Neuronal stem cell (in vitro differentiated cells): ENCODE data around the gene LYPD4.

Experiments used
- DNase-seq: peaks from one replicate; pipeline ENCODE4 v3.0.0-alpha.2; 2013; ENCODE audit warnings: low spot score
- H2AFZ ChIP-seq: one replicate; pipeline ENCODE4 v1.6.1; 2013; ENCODE audit warnings: mild to moderate bottlenecking, low read length, inconsistent platforms
- H2AK5ac ChIP-seq: 2 replicates; pipeline ENCODE4 v1.6.1; 2013; ENCODE audit warnings: low read depth, mild to moderate bottlenecking, inconsistent platforms, low read length, moderate library complexity, mixed read lengths
- H2BK120ac ChIP-seq: 2 replicates; pipeline ENCODE4 v1.6.1; 2013; ENCODE audit warnings: low read depth, mild to moderate bottlenecking, inconsistent platforms, low read length, moderate library complexity, mixed read lengths
- H2BK12ac ChIP-seq: one replicate; pipeline ENCODE4 v1.6.1; 2013; ENCODE audit warnings: low read length, inconsistent platforms
- H2BK15ac ChIP-seq: 2 replicates; pipeline ENCODE4 v1.6.1; 2013; ENCODE audit warnings: mild to moderate bottlenecking, low read length, inconsistent platforms, mixed read lengths
- H2BK5ac ChIP-seq: one replicate; pipeline ENCODE4 v1.6.1; 2013; ENCODE audit warnings: inconsistent platforms, mild to moderate bottlenecking, low read length, moderate library complexity
- H3K14ac ChIP-seq: one replicate; pipeline ENCODE4 v1.6.1; 2013; ENCODE audit warnings: low read length, inconsistent platforms
- H3K18ac ChIP-seq: 2 replicates; pipeline ENCODE4 v1.6.1; 2013; ENCODE audit warnings: low read length, inconsistent platforms
- H3K23ac ChIP-seq: 2 replicates; pipeline ENCODE4 v1.6.1; 2013; ENCODE audit warnings: low read depth, mild to moderate bottlenecking, mixed read lengths, low read length, inconsistent platforms; ENCODE audit not compliant: poor library complexity
- H3K27ac ChIP-seq: replicated peaks from 3 replicates; pipeline ENCODE4 v1.5.1; 2013; ENCODE audit warnings: low read length, inconsistent platforms
- H3K27me3 ChIP-seq, 3 experiments: 2 replicates each; pipeline ENCODE4 v1.6.1; 2013; ENCODE audit warnings: low read length in 3 of 3, mild to moderate bottlenecking in 2 of 3, inconsistent platforms in 1 of 3, low read depth in 1 of 3, mixed read lengths in 1 of 3, moderate library complexity in 1 of 3; ENCODE audit not compliant: control insufficient read depth in 3 of 3, insufficient read depth in 3 of 3
- H3K36me3 ChIP-seq, 2 donors: replicated peaks in 1 of 2; 2 replicates each; pipeline ENCODE4 v1.6.1; 2013; ENCODE audit warnings: low read length in 2 of 2; ENCODE audit not compliant: control insufficient read depth in 2 of 2, insufficient read depth in 2 of 2
- H3K4ac ChIP-seq: 2 replicates; pipeline ENCODE4 v1.6.1; 2013; ENCODE audit warnings: inconsistent platforms, mild to moderate bottlenecking, low read length, moderate library complexity
- H3K4me1 ChIP-seq, 2 donors: 1 replicate in 1 of 2; 2 replicates in 1 of 2; pipeline ENCODE4 v1.6.1; 2013; ENCODE audit warnings: low read length in 2 of 2, low read depth in 1 of 2; ENCODE audit not compliant: control insufficient read depth in 2 of 2, insufficient read depth in 1 of 2
- H3K4me2 ChIP-seq: one replicate; pipeline ENCODE4 v1.6.1; 2013; ENCODE audit warnings: mild to moderate bottlenecking, low read length, inconsistent platforms; ENCODE audit not compliant: insufficient read depth, poor library complexity, severe bottlenecking
- H3K4me3 ChIP-seq, 2 donors: 2 replicates each; pipeline ENCODE4 v1.5.1; 2013; ENCODE audit warnings: low read length in 2 of 2, mild to moderate bottlenecking in 2 of 2, inconsistent platforms in 1 of 2, moderate library complexity in 1 of 2
- H3K79me1 ChIP-seq: one replicate; pipeline ENCODE4 v1.6.1; 2013; ENCODE audit warnings: low read depth, mild to moderate bottlenecking, inconsistent platforms, low read length, moderate library complexity
- H3K9ac ChIP-seq: one replicate; pipeline ENCODE4 v1.6.1; 2013; ENCODE audit warnings: mild to moderate bottlenecking, low read depth, low read length, inconsistent platforms; ENCODE audit not compliant: poor library complexity
- H3K9me3 ChIP-seq, 2 donors: replicated peaks in 1 of 2; 2 replicates each; pipeline versions ENCODE3 to v1.6.1; 2013; ENCODE audit warnings: low read length in 2 of 2, mild to moderate bottlenecking in 2 of 2, inconsistent platforms in 1 of 2, low read depth in 1 of 2, mixed read lengths in 1 of 2, moderate library complexity in 1 of 2; ENCODE audit not compliant: control insufficient read depth in 2 of 2, insufficient read depth in 1 of 2
- H4K8ac ChIP-seq: one replicate; pipeline ENCODE4 v1.6.1; 2013; ENCODE audit warnings: low read depth, mild to moderate bottlenecking, inconsistent platforms, low read length, moderate library complexity
- H4K91ac ChIP-seq: one replicate; pipeline ENCODE4 v1.6.1; 2013; ENCODE audit warnings: low read length, low read depth, mild to moderate bottlenecking, inconsistent platforms; ENCODE audit not compliant: poor library complexity
- WGBS, 2 donors: extraction: QIAGEN DNeasy Blood & Tissue Kit; methylation state at CpG; one replicate each; pipeline ENCODE4 v1.1.7; 2013; ENCODE audit warnings: missing lambda C conversion rate in 2 of 2, mixed read lengths in 1 of 2; ENCODE audit not compliant: insufficient read length in 2 of 2, insufficient replicate concordance in 1 of 2; ENCODE audit errors: extremely low coverage in 2 of 2; 5-methylcytosine and 5-hydroxymethylcytosine counted together

LYPD4 gene

DNA sequence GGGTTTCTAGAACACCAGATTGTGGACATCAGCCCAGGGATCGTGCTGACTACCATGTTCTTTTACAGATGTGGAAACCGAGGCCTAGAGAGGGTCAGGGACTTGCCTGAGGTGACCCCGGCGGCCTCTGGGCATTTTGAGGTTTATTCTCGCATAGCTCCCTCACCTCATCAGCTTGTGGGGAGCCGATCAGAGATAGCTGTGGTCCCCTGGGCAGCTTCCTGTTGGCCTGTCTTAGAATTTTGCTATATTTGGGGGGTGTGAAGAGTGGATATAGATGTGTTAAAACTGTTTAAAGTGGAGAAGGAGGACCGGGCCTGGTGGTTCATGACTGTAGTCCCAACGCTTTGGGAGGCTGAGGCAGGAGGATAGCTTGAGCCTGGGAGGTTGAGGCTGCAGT, 45.4 kb upstream of the LYPD4 start:
- Histone ChIP-seq H3K36me3 (peaks cover 7 to 12% of the 10 kb centered on the region in 2 donors), H3K79me1 (peaks cover 6% of the 10 kb centered on the region), H3K27ac (no peak overlapping the region), H3K18ac (no peak overlapping the region), H2AK5ac (no peak overlapping the region), H3K9me3 (no peaks in the 10 kb centered on the region), H2BK15ac (no peak overlapping the region), H3K14ac (no peak overlapping the region), H4K91ac (no peak overlapping the region), H2BK120ac (no peak overlapping the region), H3K4me3 (no peak overlapping the region), H3K4ac (no peak overlapping the region), H2BK5ac (no peak overlapping the region), H3K9ac (no peak overlapping the region), H2AFZ (no peak overlapping the region), H4K8ac (no peak overlapping the region), H3K4me1 (peaks cover 0 to 2% of the 10 kb centered on the region in 2 donors), H2BK12ac (no peak overlapping the region), H3K23ac (no peak overlapping the region), H3K27me3 (no peaks in the 10 kb centered on the region), H3K4me2 (no peak overlapping the region)
- no CpG with 5 or more reads among the region's 8 CpGs for WGBS, 2 donors
- DNase-seq, result no peak

DNA sequence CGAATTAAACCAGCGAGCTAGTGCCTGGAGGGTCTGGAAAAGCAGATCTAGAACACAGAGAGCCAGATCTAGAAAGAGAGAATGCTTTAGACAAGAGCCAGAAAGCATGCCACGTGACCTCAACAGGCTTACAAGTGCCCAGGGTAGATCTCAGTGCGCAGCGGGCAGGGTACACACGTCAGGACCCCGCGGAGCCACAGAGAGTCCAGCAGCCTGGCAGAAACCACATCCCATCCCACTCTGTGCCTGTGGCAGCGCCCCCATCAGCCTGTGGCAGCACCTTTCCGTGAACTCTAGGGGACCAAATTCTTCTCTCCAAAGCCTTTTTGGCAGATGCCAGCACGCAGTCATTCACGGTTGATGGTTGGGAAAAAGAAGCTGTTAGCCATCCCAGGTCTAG, 44.4 kb upstream of the LYPD4 start:
- WGBS, 2 donors, result no CpG with 5 or more reads among the region's 12 CpGs
- no peak overlapping the region for H3K4me2 ChIP-seq
- DNase-seq, result no peak
- no peak overlapping the region for H3K14ac ChIP-seq
- no peak overlapping the region for H3K4ac ChIP-seq
- no peak overlapping the region for H3K23ac ChIP-seq
- H3K9ac ChIP-seq, result no peak overlapping the region
- H2BK120ac ChIP-seq, result no peak overlapping the region
- no peak overlapping the region for H2AK5ac ChIP-seq
- H3K4me3 ChIP-seq, result no peak overlapping the region
- H3K27ac ChIP-seq, result no peak overlapping the region
- H2BK5ac ChIP-seq, result no peak overlapping the region
- no peak overlapping the region for H2AFZ ChIP-seq
- peaks cover 7 to 9% of the 10 kb centered on the region in 2 donors for H3K36me3 ChIP-seq
- no peak overlapping the region for H2BK12ac ChIP-seq
- no peak overlapping the region for H4K91ac ChIP-seq
- H3K18ac ChIP-seq, result no peak overlapping the region
- H3K9me3 ChIP-seq, result no peaks in the 10 kb centered on the region
- H2BK15ac ChIP-seq, result no peak overlapping the region
- H3K4me1 ChIP-seq, result peaks cover 0 to 6% of the 10 kb centered on the region in 2 donors
- no peaks in the 10 kb centered on the region for H3K27me3 ChIP-seq
- H4K8ac ChIP-seq, result no peak overlapping the region
- H3K79me1 ChIP-seq, result peaks cover 6% of the 10 kb centered on the region

DNA sequence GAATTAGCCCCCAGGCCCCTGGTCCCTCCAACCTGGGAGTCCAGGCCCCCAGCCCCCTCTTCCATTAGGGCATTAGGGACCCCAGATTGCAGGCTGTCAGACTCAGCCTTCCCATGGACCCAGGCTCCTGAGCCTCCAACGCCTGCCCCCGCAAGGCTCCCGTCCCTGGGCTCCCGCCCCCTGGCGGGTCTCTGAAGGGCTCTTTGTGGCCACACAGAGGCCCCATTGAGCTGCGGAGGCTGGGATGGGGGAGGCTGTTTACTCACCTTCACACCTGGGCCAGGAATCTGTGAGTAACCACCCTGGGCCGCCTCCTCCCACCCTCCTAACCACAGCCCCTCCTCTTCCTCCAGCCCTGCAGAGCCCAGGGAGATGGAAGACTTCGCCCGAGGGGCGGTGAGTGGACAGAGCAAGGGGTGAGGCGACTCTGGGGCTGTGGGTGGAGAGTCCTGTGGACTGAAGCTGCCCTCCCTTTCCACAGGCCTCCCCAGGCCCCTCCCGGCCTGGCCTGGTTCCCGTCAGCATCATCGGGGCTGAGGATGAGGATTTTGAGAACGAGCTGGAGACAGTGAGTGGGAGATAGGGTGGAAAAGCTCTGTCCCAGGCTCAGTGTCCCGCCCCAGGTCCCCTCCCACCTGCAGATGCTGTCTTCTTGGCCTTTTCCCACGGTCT, 43.4 kb upstream of the LYPD4 start:
- Histone ChIP-seq H3K23ac (no peak overlapping the region), H2BK15ac (no peak overlapping the region), H3K27ac (no peak overlapping the region), H3K14ac (no peak overlapping the region), H3K36me3 (peaks cover 7 to 9% of the 10 kb centered on the region in 2 donors), H2AFZ (no peak overlapping the region), H3K4ac (no peak overlapping the region), H3K9me3 (no peaks in the 10 kb centered on the region), H3K4me2 (no peak overlapping the region), H3K79me1 (peaks cover 6% of the 10 kb centered on the region), H3K4me3 (peak overlapping the region in 1 of 2 donors; percentile 32), H3K9ac (no peak overlapping the region), H3K27me3 (peaks cover 0 to 7% (median 6%) of the 10 kb centered on the region in 3 experiments), H4K91ac (no peak overlapping the region), H3K18ac (no peak overlapping the region), H4K8ac (no peak overlapping the region), H2BK12ac (no peak overlapping the region), H2BK5ac (no peak overlapping the region), H3K4me1 (peaks cover 5 to 7% of the 10 kb centered on the region in 2 donors), H2AK5ac (peak overlapping the region; percentile 18), H2BK120ac (no peak overlapping the region)
- DNase-seq, result no peak
- WGBS, 2 donors, result no CpG with 5 or more reads among the region's 17 CpGs

GRCh38 chr19:41886761-41887710, 42.6 kb upstream of the LYPD4 start:
- no peak overlapping the region for H3K27ac ChIP-seq
- no peak overlapping the region for H4K8ac ChIP-seq
- H2AK5ac ChIP-seq, result no peak overlapping the region
- H3K18ac ChIP-seq, result no peak overlapping the region
- no peak overlapping the region for H2BK12ac ChIP-seq
- H3K23ac ChIP-seq, result no peak overlapping the region
- H3K36me3 ChIP-seq, result peaks cover 7 to 9% of the 10 kb centered on the region in 2 donors
- H3K9me3 ChIP-seq, result no peaks in the 10 kb centered on the region
- no peak overlapping the region for H3K4me2 ChIP-seq
- peaks cover 0 to 15% (median 14%) of the 10 kb centered on the region in 3 experiments for H3K27me3 ChIP-seq
- no peak overlapping the region for H3K9ac ChIP-seq
- no CpG with 5 or more reads among the region's 13 CpGs for WGBS, 2 donors
- H3K4ac ChIP-seq, result no peak overlapping the region
- peaks cover 4% of the 10 kb centered on the region for H3K79me1 ChIP-seq
- no peak overlapping the region for H2BK120ac ChIP-seq
- no peak overlapping the region for H2AFZ ChIP-seq
- no peak for DNase-seq
- no peak overlapping the region for H3K4me3 ChIP-seq
- peaks cover 5 to 7% of the 10 kb centered on the region in 2 donors for H3K4me1 ChIP-seq
- no peak overlapping the region for H2BK5ac ChIP-seq
- no peak overlapping the region for H3K14ac ChIP-seq
- no peak overlapping the region for H4K91ac ChIP-seq
- H2BK15ac ChIP-seq, result no peak overlapping the region
